DMS53 treated with DMSO at 0.1 percent for 48 hours (cell line): ENCODE results near the gene NAA10.

Experiments used
- DNase-seq: peaks from one replicate; lab custom pipeline; 2025; ENCODE audit not compliant: unreplicated experiment; lab: John Stamatoyannopoulos, UW

NAA10 gene

DNA sequence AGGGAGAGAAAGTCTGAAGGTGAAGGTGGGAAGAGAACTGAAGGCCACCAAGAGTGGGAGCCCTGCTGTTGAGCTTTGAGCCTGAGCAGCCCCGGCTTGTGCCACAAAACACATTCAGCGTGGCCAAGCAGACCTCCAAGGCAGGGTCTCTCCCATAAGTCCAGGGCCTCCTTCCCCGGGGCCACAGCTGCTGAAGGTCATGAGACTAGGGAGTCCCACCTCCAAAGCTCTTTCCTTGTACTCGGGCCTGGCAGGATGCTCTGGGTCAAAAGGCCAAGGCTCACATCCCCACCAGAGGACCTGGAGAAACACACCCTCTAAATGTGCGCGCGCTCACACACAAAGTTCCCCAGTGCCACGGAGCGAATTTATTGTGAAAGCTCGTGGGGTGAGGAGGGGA lies 5.3 kb downstream of the NAA10 start:
- DNase-seq, result no peak

DNA sequence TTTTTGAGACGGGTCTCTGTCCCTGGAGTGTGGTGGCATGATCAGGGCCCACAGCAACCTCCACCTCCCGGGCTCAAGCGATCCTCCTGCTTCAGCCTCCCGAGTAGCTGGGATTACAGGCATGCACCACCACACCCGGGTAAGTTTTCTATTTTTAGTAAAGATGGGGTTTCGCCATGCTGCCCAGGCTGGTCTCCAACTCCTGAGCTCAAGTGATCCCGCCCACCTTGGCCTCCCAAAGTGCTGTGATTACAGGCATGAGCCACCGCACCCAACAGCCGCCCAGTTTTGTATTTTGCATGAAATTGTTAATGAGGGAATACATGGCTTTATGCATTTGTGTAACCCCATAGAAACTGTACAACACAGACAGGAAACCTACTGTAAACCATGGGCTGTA lies 6.0 kb downstream of the NAA10 start:
- DNase-seq, result no peak

DNA sequence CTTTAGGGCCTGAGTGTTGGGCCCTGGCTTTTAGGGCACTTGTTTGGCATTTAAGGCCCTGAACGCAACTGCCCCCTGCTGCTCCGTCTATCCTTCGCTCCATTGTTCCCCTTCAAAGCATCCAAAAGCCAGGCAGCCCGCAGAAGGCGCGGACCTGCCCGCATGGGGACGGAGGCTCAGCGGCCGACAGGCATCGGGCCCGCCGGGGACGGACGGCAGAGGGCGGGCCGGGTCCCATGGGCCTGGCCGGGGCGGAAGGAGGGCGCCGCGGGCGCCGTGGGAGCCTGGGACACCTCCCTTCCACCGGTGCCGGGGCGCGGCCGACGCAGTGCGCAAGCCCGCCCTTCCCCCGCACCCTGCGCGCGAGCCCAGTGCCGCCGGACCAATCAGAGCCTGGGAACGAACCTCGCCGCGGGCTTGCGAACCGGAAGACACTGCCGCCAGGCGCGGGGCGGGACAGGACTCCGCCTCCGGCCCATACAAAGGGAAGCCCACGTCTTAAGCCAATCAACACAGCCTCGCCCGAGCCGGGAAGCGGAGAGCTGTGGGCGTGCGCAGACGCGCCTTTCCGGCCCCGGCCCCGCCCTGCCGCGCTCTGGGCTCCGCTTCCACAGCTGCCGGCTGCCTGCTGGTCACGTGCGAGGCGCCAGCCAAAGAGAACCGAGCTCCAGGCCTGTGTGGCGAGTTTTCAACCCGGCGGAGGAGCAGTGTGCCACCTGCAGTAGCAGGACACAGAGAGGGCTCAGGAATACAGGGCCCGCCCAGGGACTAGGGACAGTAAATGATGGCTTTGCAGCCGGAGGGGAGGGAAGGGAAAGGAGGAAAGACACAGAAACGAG lies 6.7 kb downstream of the NAA10 start:
- DNase-seq, result peak; percentile 91

DNA sequence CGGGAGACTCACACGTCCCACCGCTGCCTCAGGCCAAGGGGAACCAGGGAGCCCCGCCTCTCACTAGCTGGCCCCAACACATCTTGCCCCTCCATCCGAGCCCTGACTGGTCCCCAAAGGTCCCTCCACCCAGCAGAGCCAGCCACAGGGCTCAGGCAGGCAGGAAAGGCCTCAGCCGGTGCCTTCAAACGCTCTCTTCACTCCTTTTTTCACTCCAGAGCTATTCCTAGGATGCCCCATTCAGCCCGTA lies 7.2 kb downstream of the NAA10 start:
- DNase-seq, result no peak

DNA sequence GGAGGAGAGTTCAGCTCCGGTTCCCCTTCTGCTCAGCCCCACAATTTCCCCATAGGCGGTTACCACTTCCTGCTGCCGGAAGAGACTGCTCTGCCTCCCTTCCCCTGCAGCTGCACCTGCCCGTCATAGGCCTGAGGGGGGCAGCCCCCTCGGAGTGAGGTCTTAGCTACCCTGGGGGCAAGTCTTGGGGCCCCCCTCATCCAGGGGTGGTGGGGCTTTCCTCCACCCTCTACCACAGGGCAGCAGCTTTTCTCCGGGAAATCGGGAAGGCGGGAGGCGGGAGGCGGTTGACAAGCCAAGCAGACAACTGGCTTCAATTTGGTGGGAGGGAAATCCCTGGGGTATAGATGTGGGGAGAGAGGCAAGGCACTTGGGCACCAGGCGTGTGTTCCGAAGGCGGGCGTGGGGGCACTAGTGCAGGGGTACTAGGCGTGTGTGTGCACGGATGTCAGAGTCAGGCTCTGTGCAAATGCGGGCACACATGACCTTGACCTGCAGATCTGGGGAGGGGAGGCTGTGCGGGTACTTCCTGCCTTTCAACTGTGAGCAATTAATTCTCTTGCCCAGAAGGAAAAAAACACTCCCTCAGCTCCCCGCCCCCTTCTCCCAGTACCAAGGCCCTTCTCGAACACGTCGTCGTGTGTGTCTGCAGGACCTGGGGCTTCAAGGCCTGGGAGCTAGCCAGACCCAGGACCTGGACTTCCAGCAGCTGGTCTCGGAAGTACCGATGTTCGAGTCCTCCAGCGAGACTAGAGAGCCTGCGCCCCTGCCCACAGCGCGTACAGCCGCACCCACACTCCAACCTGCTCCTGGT lies 7.8 kb downstream of the NAA10 start:
- DNase-seq, result peak; percentile 27

DNA sequence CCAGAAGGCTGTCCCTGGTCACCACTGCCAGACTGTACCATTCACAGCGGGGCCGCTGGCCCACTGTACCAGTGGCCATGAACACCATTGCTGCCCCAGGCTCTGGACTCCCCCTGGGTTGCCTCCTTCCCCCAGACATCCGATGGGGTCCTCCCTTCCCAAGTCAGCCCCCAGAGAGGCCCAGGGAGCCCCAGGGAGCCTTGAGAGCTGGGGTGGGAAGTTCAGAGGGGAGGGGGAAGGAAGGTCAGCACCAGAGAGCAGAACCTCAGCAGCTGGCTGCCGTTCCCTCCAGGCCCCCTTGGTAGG lies 8.3 kb downstream of the NAA10 start:
- DNase-seq, result no peak

DNA sequence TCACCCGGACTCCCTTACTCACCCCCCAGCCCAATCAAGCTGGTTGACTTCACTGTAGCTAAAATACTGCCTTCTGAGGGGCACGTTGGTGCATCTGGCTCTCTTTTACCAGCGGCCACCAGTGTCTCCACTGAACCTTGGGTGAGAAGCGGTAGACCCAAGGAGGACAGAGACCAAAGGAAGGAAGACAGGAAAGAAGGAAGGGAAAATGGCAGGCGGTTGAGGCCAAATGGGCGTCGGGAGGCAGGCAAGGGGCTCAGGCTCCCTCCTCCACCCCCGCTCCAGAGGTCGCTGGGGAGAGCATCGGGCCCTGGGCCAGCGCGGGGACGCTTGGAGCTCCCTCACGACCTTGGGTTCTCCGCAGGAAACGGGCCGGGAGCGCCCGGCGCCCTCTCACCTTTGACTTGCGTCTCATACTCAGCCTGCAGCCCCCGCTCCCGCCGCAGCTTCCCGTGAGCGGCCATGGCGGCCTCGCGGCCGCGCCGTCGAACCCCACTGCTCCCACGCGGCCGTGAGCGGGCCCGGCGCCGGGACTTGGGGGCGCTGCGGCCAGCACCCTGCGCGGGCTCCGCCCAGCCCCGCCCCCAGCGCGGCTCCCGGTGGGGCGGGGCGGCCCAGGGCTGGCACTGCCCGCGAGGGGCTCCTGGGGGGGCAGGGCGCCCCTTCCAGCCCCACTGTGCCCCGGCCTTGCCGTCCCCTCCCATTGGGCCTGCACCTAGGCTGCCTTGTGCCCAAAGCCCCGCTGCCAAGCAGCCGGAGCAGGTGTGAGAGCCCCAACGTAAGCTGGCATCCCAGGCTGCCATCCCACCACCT lies 8.9 kb downstream of the NAA10 start, which contains the start of gene ARHGAP4:
ARHGAP4 (minus strand) TSS at position 526 of the 813 bp plus-strand sequence; CDS start at position 464, 62 bp downstream.
- DNase-seq, result no peak

DNA sequence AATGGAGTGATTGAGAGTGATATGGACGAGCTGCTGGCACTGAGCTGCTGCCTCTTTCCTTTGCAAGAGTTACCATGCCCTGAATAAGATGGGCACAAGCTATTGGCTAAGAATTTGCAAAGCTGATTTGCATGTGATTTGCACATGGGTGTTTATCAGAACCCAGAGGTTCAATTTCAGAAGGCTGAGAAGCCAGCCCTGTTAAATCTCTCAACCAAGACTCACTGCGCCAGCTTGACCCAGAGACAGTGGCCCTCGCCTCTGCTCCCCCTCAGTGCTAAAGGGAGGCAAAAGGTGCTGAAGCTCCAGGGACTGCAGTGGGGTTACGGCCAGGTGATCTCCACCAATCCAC lies 9.5 kb downstream of the NAA10 start:
- no peak for DNase-seq

DNA sequence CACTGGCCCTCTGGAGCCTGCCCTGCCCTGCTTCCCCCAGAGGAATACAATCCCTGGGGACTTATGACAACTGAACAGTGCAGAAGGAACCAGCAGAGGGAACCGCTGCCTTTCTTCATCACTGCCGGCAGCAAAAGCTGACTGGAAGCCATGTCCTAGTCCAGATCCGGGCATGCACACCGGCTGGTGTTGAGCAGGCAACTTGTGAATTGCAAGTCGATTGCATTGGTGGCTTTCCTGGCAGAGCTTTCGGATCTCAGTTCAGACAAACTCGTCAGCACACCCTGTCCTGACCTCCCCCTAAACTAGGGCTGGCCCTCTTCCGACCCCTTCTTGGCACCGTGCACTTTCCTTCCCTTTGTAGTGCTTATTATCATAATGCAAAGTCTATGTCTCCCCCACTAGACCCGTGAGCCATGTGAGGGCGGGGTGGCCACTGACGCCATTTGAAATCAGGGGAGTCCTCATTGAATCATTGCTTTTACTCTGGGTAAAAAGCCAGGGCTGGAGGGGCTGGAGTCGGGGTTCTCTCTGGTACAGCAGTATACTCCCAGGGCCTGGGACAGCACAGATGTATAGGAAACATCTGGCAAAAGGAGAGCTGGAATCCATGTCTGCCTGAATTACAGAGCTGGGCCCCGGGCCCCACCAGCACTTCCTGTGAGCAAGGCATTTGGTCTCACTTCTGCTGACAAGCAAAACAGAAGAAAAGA lies 10.5 kb downstream of the NAA10 start:
- no peak for DNase-seq

DNA sequence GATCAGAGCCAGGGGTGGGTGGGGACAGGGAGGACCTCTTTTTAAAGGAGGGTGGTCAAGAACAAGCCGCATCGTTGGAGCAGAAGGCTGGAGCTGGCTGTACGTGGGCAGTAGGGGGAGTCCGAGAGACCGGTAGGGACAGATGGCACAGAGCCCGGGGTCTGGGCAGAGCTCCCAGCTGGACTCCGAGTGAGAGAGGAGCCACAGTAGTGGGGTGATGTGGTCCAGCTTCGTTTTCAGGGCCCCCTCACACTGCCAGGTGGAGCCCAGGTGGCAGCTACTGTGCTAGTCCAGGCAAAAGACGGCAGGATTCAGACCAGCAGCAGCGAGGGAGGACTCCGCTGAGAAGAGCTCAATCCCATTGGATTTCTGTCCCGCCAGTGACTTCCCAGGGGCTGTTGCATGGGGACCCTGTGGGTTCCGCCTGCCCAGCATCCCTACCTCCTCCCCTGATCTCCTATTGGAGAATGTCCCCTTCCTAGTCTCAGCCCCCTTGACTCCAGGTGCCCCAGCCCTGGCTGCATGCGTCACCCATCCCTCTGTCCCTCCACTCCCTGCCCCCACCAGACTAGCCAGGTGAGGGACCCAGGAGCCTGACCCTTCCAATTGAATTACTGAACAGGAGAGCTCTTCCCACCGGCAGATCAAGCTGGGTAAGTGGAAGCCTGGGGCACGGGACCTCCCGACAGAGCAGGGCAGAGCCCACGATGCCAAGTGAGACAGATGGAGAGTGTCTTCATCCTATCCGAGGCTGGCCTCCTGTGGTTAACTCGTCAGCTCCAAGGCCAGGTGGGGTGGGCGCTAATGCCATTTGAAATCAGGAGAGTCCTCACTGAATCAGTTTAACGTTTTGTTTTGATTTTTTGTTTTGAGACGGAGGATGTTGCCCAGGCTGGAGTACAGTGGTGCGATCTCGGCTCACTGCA lies 11.6 kb downstream of the NAA10 start:
- DNase-seq, result no peak

DNA sequence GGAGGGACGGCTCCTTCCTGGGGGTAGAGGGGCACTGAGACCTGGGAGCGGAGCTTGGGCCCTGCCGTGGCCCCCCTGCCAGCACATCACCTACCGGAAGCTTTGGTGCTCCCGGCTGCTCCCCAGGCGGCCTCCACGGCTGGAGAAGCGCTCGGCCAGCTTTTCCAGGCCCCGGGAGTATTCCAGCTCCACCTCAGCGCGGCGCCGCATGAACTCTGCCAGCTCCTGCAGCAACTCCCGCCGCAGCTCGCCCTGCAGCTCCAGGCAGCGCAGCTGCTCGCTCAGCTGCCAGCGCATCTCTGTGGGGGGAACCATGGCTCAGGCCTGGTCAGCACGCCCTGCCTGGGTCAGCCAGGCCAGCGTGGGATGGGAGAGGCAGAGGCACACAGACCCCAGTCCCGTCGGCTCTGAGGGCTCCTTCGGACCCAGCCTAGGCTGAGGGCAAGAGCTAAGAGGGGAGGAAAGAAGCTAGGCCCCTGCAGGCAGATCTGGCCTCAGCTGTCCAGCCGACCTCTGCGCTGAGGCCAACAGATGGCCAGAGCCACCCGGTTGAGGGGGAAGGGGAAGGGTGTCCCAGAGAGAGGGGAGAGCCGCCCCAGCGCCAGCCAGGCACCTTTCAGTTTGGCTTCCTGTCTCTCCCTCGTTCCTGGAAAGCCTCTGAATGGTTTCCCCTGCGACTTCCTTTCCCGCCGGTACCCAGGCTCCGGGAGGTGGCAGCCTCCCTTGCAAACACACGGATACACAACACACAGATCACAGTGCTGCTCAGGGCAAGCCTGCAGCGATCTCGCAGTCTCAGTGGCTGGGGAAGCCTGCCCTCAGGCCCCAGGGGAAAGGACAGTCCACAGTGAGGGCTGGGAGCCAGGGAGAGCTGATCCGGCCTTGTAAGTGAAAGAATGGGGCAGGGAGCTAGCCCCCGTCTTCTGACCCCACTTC lies 13.1 kb downstream of the NAA10 start:
- DNase-seq, result no peak

DNA sequence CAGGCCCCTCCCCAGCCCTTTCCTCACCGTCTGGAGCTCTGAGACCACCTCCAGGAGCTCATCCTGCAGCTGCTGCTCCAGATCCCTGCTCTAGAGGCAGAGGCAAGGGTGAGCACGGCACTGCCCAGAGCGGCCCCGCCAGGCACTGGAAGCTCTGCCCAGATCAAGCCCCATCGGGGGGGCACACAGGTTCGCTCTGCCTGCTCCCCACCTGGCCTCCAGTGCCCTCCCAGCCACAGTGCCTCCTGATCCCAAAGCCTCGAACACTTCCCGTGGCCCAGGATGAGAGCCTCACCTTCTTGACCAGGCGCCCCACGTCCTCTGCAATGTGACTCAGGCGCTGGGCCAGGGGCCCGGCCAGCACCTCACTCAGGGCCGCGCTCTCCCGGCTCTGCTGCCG lies 13.8 kb downstream of the NAA10 start:
- DNase-seq, result no peak

DNA sequence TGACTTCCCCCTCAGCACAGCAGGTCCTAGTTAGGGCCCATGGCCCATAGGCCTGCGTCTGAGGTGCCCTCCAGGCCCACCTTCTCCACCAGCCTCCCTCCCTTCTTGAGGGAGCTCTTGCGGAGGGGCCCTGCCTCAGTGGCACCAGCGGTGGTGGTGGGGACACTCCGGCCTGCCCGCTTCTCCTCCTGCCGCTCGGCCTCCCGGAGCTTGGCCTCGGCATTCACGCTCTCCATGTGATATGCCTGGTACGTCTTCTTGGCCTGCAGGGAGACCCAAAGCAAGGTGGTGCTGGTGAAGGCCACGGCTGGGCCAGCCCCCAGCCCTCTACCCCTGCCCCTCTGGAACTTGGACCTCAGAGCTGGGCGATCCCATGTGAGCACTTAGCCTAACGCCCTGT lies 14.3 kb downstream of the NAA10 start:
- DNase-seq, result no peak

DNA sequence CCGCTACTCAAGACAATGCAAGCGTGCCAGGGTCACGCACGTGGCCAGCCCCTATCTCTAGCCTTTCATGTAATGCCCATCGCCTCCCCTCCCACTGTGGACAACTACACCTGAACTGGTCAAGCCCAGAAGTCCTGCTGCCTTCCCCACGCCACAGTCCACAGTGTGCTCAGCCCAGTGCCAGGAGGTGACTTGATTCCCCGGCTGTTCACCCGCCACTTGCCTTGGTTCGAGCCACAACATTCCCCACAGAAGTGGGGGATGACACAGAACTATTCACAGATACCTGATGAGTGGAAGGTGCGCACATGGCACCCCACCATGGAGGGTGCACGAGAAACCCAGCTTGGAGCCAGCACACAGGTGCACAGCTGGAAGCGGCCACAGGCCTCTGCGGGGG lies 15.6 kb downstream of the NAA10 start:
- DNase-seq, result no peak

DNA sequence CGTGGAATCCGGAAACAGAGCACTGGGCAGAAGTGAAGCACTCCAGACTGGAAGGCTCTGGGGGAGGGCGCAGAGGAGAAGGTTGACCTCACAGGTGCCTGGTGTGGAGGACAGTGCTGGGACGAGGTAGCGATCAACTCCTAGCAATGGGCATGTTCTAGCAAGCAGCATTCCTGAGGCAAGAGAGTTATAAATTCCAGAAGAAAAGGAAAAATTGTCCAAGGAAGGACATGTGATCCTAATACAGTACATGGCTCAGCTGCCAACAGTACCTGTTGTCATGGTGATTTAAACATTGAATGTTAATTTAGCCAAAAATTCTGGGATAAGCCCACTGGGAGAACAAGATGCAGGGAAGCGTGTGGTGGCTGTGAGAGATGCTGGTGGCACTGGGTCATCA lies 17.0 kb downstream of the NAA10 start:
- DNase-seq, result no peak

DNA sequence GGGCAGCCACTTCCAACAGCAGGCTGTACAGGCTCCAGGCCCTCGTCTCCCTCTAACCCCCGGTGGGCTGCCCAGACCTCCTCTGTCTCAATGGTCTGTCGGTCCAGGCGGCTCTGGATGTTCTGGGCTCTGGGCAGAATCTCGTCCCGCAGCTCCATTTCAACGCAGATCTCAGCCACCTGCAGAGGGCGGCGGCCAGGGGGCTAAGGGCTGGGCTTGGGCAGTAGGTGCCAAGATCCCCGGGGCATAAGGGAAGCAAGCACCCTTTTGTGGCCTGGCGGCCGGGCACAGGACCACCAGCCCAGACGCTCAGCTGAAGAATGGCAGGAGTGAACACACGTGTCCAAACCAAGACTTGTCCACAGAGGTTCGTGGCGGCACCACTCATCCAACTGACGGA lies 21.1 kb downstream of the NAA10 start:
- no peak for DNase-seq

DNA sequence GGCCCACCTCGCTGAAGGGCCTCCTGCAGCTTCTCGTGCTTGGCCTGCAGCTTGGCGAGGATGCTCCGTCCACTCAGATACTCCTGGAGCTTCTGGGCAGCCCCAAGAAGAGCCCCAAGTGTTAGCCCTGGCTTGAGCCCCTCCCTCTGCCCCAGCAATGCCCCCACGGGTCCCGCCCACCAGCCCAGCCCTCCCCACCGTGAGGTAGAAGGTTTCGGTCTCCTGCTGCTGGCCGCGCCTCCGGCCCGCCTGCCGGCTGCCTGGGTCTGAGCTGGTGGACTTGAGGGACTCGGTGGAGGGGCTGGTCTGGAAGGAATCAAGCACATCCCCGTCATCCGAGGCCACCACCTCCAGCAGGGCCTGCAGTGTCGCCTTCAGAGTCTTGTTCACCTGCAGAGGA lies 21.6 kb downstream of the NAA10 start:
- no peak for DNase-seq

DNA sequence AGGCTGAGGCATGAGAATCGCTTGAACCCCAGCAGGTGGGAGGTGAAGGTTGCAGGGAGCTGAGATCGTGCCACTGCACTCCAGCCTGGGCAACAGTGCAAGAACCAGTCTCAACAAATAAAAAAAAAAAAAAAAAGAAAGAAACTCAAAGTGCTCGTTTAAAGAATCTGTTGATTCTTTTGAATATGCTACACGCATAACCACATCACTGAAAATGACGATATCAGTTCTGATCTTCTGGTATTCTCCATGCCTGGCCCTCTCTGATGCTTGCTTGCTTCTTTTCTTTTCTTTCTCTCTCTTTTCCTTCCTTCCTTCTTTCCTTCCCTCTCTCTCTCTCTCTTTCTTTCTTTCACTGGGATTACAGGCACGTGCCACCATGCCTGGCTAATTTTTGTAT lies 23.0 kb downstream of the NAA10 start:
- no peak for DNase-seq

DNA sequence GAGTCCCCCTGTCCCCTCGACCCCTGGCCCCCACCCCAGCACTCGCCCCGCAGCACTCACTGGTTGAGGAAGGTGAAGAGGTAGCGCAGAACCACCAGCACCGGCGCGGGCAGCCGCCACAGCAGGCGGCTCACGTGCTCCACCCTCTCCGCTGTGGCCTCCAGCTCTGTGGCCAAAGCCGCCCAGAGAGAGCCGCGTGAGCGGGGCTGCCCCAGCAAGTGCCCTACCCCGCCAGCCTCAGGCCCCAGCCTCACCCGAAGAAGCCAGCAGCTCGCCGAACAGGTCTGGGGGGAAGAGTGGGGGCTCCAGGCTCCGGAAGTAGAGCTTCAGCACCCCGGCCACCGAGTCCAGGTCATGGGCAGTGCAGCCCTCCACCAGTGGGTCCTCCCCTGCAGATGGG lies 24.4 kb downstream of the NAA10 start:
- no peak for DNase-seq
